HepG2 (cell line): ENCODE measurements around the gene DSTN. TPM values are rescaled to one million over a fixed set of nuclear protein-coding genes. Genes with fewer than 3 reads are reported as not detected.
A peak's percentile ranks its signal among the peaks of the same experiment; 100 is the strongest.

Source experiments
- ATF7 ChIP-seq, 2 experiments: fragments of 450-650 bp in 1 of 2; sonication (generic) in 1 of 2; formaldehyde crosslinking in 1 of 2; IDR thresholded peaks; 2 replicates each; pipeline versions ENCODE4 v1.4.0 to v1.6.1; 2016 to 2020; ENCODE audit warnings: antibody characterized with exemption in 1 of 2, mild to moderate bottlenecking in 1 of 2, missing genetic modification reagents in 1 of 2
- CREB1 ChIP-seq, 2 experiments: fragments of 450-650 bp in 1 of 2; IDR thresholded peaks; 2 replicates each; pipeline ENCODE4 v1.6.1; 2016 to 2017; ENCODE audit warnings: control low read depth in 1 of 2, mild to moderate bottlenecking in 1 of 2, missing compliant biosample characterization in 1 of 2, missing genetic modification characterization in 1 of 2
- GFI1 ChIP-seq: sonication (generic); formaldehyde crosslinking; IDR thresholded peaks from 2 replicates; pipeline ENCODE4 v1.5.0; 2020; ENCODE audit warnings: missing genetic modification reagents, mild to moderate bottlenecking, borderline replicate concordance
- GPN1 ChIP-seq: sonication (generic); formaldehyde crosslinking; IDR thresholded peaks from 2 replicates; pipeline ENCODE4 v1.5.1; 2020; ENCODE audit warnings: missing genetic modification reagents, borderline replicate concordance
- MZF1 ChIP-seq: sonication (generic); formaldehyde crosslinking; IDR thresholded peaks from 2 replicates; pipeline ENCODE4 v1.8.1; 2023; ENCODE audit warnings: mild to moderate bottlenecking, missing genetic modification reagents, borderline replicate concordance
- PCBP2 ChIP-seq: fragments of 200-400 bp; formaldehyde crosslinking; optimal IDR thresholded peaks from 2 replicates; pipeline ENCODE3; 2018; ENCODE audit warnings: low read length, low read depth; ENCODE audit not compliant: poor library complexity, severe bottlenecking
- RBFOX2 ChIP-seq: fragments of 200-400 bp; formaldehyde crosslinking; IDR thresholded peaks from 2 replicates; pipeline ENCODE4 v1.6.1; 2017; ENCODE audit warnings: low read depth, mild to moderate bottlenecking, low read length
- RFXANK ChIP-seq: IDR thresholded peaks from 2 replicates; pipeline ENCODE4 v1.6.1; 2016
- RXRA ChIP-seq: sonication (generic); formaldehyde crosslinking; IDR thresholded peaks from 2 replicates; pipeline ENCODE4 v1.5.1; 2020; ENCODE audit warnings: missing genetic modification reagents
- SMAD3 ChIP-seq: sonication (generic); formaldehyde crosslinking; IDR thresholded peaks from 2 replicates; pipeline ENCODE4 v1.4.0; 2020; ENCODE audit warnings: missing genetic modification reagents
- TRAFD1 ChIP-seq: sonication (generic); formaldehyde crosslinking; IDR thresholded peaks from 2 replicates; pipeline ENCODE4 v1.5.1; 2020; ENCODE audit warnings: missing genetic modification reagents, mild to moderate bottlenecking, borderline replicate concordance
- ZGPAT ChIP-seq: IDR thresholded peaks from 2 replicates; pipeline ENCODE4 v1.6.1; 2016; ENCODE audit warnings: mild to moderate bottlenecking
- ZMAT3 ChIP-seq: sonication (generic); formaldehyde crosslinking; conservative IDR thresholded peaks from 2 replicates; pipeline ENCODE4 v1.7.0; 2021; ENCODE audit warnings: missing genetic modification reagents
- ZNF253 ChIP-seq: sonication (generic); formaldehyde crosslinking; IDR thresholded peaks from 2 replicates; pipeline ENCODE4 v1.8.0; 2022; ENCODE audit warnings: mild to moderate bottlenecking, missing genetic modification reagents, borderline replicate concordance
- ZSCAN30 ChIP-seq: sonication (generic); formaldehyde crosslinking; IDR thresholded peaks from 2 replicates; pipeline ENCODE4 v1.5.0; 2020; ENCODE audit warnings: mild to moderate bottlenecking, missing genetic modification reagents
- polyA plus RNA-seq, 8 experiments: library from polyadenylated mRNA; depleted of rRNA in 3 of 8; stranded (reverse) in 7 of 8; unstranded in 1 of 8; fragments of >200 nt; fragmentation: Illumina TruSeq in 4 of 8; extraction: Trizol in 4 of 8; gene quantifications; 2 replicates each; pipeline versions ENCODE4 v1.2.1 to v1.2.3, GENCODE V29; 2011 to 2016; ENCODE audit warnings: low read depth in 4 of 8, missing spikeins in 1 of 8, mixed read lengths in 1 of 8; ENCODE audit not compliant: insufficient read depth in 1 of 8
- total RNA-seq, 5 experiments: library from RNA; depleted of rRNA; stranded (reverse); fragments of >200 nt; fragmentation: Illumina TruSeq; extraction: Trizol; gene quantifications; 2 replicates each; pipeline ENCODE4 v1.2.3, GENCODE V29; 2016; ENCODE audit warnings: low read depth in 1 of 5

The DSTN gene
- total and polyA plus RNA-seq, 2 of the 13 experiments (the other 11 are each of a cell fraction or from before 2014, with no cell fraction given): 27.6 to 106 TPM

- TF ChIP-seq ZSCAN30 (CRISPR knock-in tag) (no peak), ZMAT3 (no peak; the same call in 1 of the 2 replicates), PCBP2 (no peak), RFXANK (no peak), SMAD3 (CRISPR knock-in tag) (0 out of 2 replicates have a peak, but pooled peaks have one; percentile 26), MZF1 (CRISPR knock-in tag) (no peak), ZGPAT (CRISPR knock-in tag) (peak; percentile 65; the same call in 1 of the 2 replicates), ATF7 (IDR thresholded peaks at IDR 0.05) (no peak), ATF7 (CRISPR knock-in tag; IDR thresholded peaks at IDR 0.05) (peak; percentile 37; the same call in 1 of the 2 replicates), GFI1 (CRISPR knock-in tag) (no peak), ZNF253 (CRISPR knock-in tag) (no peak), GPN1 (CRISPR knock-in tag) (no peak), CREB1 (IDR thresholded peaks at IDR 0.05) (no peak), CREB1 (CRISPR knock-in tag; IDR thresholded peaks at IDR 0.05) (no peak), RBFOX2 (peak; percentile 60), TRAFD1 (CRISPR knock-in tag) (no peak), RXRA (CRISPR knock-in tag) (peak; percentile 57; the same call in 1 of the 2 replicates)
Measured at GRCh38 chr20:17568972-17569521, 828 bp upstream of the DSTN start (continued).
